HG03175 (cell line): Measurements from ENCODE around the gene BBLN.

Experiments
- ATAC-seq: cut with Tn5 transposase; IDR thresholded peaks from one replicate; pipeline ENCODE4 v1.9.1; 2021; ENCODE audit warnings: mild to moderate bottlenecking, moderate library complexity; ENCODE audit not compliant: unreplicated experiment

BBLN gene

DNA sequence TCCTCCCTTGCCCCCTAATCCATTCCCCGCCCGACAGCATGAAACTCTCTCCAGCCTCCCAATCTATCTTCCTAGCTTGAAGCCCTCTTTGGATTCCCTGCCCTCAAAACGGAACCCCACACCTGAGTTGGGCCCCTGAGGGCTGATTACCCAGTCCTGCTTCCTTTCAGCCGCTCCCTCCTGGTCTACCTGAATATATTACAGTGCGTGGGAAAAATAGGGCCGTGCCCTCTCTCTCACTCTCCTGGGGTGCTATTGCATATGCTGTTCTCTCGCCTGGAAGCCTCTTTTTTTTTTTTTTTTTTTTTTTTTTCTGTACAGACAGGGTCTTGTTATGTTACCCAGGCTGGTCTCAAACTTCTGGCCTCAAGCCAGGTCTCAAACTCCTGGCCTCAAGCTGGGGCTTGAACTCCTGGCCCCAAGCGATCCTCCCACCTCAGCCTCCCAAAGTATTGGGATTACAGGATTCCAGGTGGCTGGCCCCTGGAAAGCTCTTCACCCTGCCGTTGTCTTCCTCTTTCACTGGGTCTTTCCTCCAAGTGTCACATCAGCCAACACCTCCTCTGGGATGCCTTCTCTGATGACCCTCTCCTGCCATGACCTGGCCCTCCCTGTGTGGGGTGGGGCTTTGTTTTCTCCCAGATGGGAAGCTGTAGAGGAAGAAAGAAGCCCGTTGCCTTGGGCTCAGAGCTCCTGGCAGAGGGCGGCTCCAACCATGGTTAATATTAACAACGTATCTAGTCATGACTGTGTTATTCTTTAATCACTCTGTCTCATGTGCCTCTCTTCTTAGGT is 51.3 kb downstream of the BBLN start:
- ATAC-seq: no peak

DNA sequence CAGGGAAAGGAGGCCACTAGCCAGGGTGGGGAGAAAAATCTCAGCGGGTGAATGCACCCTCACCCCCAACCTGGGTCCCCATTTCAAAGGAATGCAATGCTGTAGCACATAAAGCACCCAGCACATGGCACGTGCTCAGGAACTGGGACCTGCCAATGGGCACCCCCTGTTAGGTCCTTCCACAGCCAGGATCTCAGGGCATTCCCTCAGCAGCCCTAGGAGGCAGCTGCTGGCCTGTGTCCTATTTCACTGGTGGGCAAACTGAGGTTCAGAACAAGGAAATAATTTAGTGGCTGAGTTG is 51.9 kb downstream of the BBLN start:
- ATAC-seq: no peak
